Testis (tissue), 3 donors: ENCODE results near the gene PLET1. TPM values are rescaled to one million over a fixed set of nuclear protein-coding genes. Genes with fewer than 3 reads are reported as not detected.

Source experiments
- DNase-seq: peaks from one replicate; pipeline ENCODE4 v3.0.0-alpha.2; 2019
- H3K27ac ChIP-seq, 2 donors: fragments of 200-600 bp; sonication (generic); one replicate each; pipeline ENCODE4 v1.5.1; 2019
- H3K27me3 ChIP-seq: fragments of 200-600 bp; sonication (generic); one replicate; pipeline ENCODE4 v1.5.1; 2019
- H3K36me3 ChIP-seq: fragments of 200-600 bp; sonication (generic); one replicate; pipeline ENCODE4 v1.5.1; 2017; ENCODE audit warnings: low read depth; ENCODE audit errors: missing control alignments
- H3K4me1 ChIP-seq: fragments of 200-600 bp; sonication (generic); one replicate; pipeline ENCODE4 v1.5.1; 2019
- H3K4me3 ChIP-seq, 2 donors: fragments of 200-600 bp; sonication (generic); one replicate each; pipeline ENCODE4 v1.5.1; 2017 to 2019
- H3K9me3 ChIP-seq: fragments of 200-600 bp; sonication (generic); one replicate; pipeline ENCODE4 v1.5.1; 2017
- POLR2A ChIP-seq: fragments of 450-650 bp; IDR thresholded peaks from one replicate; pipeline ENCODE4 v1.6.1; 2017; ENCODE audit warnings: antibody characterized with exemption, mild to moderate bottlenecking, moderate library complexity
- WGBS, 2 donors: methylation state at CpG; one replicate each; pipeline ENCODE4 v1.1.5; 2018; 5-methylcytosine and 5-hydroxymethylcytosine counted together
- intact Hi-C: fragments of 100-400 bp; cut with DNase I; formaldehyde crosslinking; loops from one replicate; pipeline ENCODE4 v1.15.1; 2023; ENCODE audit warnings: low total_unique reads
- polyA plus RNA-seq: library from polyadenylated mRNA; stranded (reverse); fragments of 350-450 nt; fragmentation: Illumina TruSeq; extraction: RNeasy Lipid Tissue Mini Kit (QIAGEN cat#74804); gene quantifications from one replicate; pipeline ENCODE4 v1.2.3, GENCODE V29; 2014; ENCODE audit warnings: low read depth, low replicate concordance; ENCODE audit not compliant: insufficient read depth
- total RNA-seq, 2 donors: library from RNA; depleted of rRNA; stranded (reverse); fragments of >200 nt; gene quantifications; one replicate each; pipeline ENCODE4 v1.2.3, GENCODE V29; 2016
- TF ChIP-seq, protein P1 (sequence below), 3 experiments: fragments of 450-650 bp in 2 of 3; fragments of 200-600 bp in 1 of 3; sonication (generic) in 1 of 3; IDR thresholded peaks; one replicate each; pipeline ENCODE4 v1.5.1; 2016 to 2019; ENCODE audit warnings: antibody characterized with exemption in 3 of 3, mild to moderate bottlenecking in 2 of 3, moderate library complexity in 1 of 3

Gene PLET1
- total and polyA plus RNA-seq, 3 donors from 2014 or later = not detected

DNA sequence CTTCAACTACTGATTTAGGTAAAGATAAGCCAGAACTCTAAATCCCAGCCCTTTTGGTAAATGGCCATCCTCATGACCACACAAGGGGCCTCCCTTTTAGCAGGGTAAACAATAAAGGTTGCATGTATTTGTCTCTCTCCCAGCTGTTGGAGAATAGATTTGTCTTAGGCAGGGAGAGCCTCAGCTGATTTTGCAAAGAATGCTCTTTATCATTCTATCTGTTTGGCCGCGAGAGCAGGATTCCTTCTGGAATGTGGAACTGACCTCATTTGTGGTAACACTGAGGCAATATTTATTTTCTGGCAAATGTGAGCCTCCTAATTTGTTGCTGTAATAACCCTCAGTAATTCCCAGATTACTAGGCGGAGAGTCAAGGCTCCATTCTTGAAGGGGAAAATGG is 19.2 kb downstream of the PLET1 start:
- no peak for DNase-seq
- no peak overlapping the region for H3K27ac ChIP-seq
- H3K36me3 ChIP-seq = no peaks in the 10 kb centered on the region
- intact Hi-C loops = no loop called here
- TF ChIP-seq, protein P1, sequence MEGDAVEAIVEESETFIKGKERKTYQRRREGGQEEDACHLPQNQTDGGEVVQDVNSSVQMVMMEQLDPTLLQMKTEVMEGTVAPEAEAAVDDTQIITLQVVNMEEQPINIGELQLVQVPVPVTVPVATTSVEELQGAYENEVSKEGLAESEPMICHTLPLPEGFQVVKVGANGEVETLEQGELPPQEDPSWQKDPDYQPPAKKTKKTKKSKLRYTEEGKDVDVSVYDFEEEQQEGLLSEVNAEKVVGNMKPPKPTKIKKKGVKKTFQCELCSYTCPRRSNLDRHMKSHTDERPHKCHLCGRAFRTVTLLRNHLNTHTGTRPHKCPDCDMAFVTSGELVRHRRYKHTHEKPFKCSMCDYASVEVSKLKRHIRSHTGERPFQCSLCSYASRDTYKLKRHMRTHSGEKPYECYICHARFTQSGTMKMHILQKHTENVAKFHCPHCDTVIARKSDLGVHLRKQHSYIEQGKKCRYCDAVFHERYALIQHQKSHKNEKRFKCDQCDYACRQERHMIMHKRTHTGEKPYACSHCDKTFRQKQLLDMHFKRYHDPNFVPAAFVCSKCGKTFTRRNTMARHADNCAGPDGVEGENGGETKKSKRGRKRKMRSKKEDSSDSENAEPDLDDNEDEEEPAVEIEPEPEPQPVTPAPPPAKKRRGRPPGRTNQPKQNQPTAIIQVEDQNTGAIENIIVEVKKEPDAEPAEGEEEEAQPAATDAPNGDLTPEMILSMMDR (IDR thresholded peaks at IDR 0.05) = no peak
- TF ChIP-seq POLR2A = no peak
- 66 to 72% methylated on average over 3 of the region's 3 CpGs for WGBS, 2 donors
- H3K27me3 ChIP-seq = no peaks in the 10 kb centered on the region
- no peaks in the 10 kb centered on the region for H3K9me3 ChIP-seq
- H3K4me1 ChIP-seq = no peaks in the 10 kb centered on the region
- H3K4me3 ChIP-seq = no peak overlapping the region

DNA sequence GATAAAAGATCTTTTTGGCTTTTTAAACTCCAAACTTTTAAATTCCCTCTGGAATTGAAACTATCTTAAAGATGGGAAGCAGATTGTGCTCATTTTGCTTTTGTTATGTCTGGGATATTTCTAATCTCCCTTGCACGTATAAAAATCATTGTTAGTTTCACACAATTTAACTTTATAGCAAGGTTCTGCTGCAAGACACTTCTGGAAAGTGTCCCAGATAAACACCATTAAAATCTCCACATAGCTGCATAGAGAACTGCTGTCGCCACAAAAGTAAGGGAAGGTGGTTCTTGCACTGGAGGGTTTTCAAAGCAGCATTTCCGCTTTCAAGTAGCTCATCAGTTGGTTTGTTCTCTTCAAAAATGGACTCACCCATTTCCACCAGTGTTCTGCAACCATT is 22.6 kb downstream of the PLET1 start:
- no peaks in the 10 kb centered on the region for H3K27me3 ChIP-seq
- H3K9me3 ChIP-seq = no peaks in the 10 kb centered on the region
- H3K36me3 ChIP-seq = peaks cover 6% of the 10 kb centered on the region
- DNase-seq = no peak
- intact Hi-C loops = no loop called here
- WGBS, 2 donors = 85 to 86% methylated on average over 3 of the region's 3 CpGs
- TF ChIP-seq, protein P1 (IDR thresholded peaks at IDR 0.05) = no peak
- TF ChIP-seq POLR2A = no peak
- H3K4me3 ChIP-seq = no peak overlapping the region
- no peaks in the 10 kb centered on the region for H3K4me1 ChIP-seq
- no peak overlapping the region for H3K27ac ChIP-seq

DNA sequence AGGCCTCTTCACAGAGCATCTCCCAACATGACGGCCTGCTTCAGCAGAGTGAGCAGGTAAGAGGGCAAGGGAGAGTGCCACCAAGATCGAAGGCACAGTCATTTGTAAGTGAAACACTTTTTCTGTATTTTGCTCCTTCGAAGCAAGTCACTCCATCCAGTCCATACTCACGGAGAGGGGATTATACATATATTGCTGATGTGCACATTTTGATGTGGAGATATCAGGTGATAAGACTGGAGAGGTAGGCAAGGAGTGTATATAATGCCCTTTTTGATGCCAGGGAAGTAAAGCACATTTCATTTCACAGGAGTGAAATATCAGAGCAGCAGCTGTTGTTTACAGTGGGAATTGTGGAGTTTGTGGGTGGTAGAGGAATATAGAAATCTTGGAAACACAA is 23.2 kb downstream of the PLET1 start:
- H3K4me3 ChIP-seq = no peak overlapping the region
- no peaks in the 10 kb centered on the region for H3K9me3 ChIP-seq
- 91 to 97% methylated on average over 4 of the region's 4 CpGs for WGBS, 2 donors
- no peak overlapping the region for H3K27ac ChIP-seq
- TF ChIP-seq POLR2A = no peak
- TF ChIP-seq, protein P1 (IDR thresholded peaks at IDR 0.05) = no peak
- H3K27me3 ChIP-seq = no peaks in the 10 kb centered on the region
- H3K36me3 ChIP-seq = peaks cover 6% of the 10 kb centered on the region
- H3K4me1 ChIP-seq = no peaks in the 10 kb centered on the region
- intact Hi-C loops = no loop called here
- no peak for DNase-seq

DNA sequence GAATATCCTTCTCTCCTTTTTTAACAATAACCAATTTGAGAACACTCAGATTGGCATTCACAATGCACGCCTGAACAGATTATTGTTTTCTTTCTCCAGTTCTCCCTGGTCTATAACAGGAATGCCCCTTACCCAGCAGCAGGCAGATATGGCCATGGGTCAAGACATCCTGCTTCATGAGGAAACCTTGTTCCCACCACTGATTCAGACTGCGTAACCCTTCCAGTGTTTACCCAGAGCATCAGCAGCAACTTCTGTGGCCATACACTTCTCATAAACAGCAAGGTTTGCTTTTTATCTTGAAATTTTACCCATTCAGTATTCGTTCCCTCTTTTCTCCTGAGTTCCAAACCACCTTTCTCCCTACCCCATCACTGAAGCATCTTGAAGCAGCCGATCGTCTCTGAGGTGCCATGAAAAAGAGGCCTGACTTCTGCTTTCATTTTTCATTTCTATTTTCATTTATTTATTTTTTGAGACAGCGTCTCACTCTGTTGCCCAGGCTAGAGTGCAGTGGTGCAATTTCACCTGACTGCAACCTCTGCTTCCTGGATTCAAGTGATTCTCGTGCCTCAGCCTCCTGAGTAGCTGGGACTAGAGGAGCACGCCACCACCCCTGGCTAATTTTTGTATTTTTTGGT is 24.8 kb downstream of the PLET1 start:
- H3K9me3 ChIP-seq = no peaks in the 10 kb centered on the region
- no peak overlapping the region for H3K27ac ChIP-seq
- H3K4me1 ChIP-seq = no peaks in the 10 kb centered on the region
- no peaks in the 10 kb centered on the region for H3K27me3 ChIP-seq
- DNase-seq = no peak
- no peak overlapping the region for H3K4me3 ChIP-seq
- peaks cover 6% of the 10 kb centered on the region for H3K36me3 ChIP-seq
- intact Hi-C loops = no loop called here
- 94 to 96% methylated on average over 8 of the region's 8 CpGs for WGBS, 2 donors
- TF ChIP-seq, protein P1 (IDR thresholded peaks at IDR 0.05) = no peak
- no peak for TF ChIP-seq POLR2A

DNA sequence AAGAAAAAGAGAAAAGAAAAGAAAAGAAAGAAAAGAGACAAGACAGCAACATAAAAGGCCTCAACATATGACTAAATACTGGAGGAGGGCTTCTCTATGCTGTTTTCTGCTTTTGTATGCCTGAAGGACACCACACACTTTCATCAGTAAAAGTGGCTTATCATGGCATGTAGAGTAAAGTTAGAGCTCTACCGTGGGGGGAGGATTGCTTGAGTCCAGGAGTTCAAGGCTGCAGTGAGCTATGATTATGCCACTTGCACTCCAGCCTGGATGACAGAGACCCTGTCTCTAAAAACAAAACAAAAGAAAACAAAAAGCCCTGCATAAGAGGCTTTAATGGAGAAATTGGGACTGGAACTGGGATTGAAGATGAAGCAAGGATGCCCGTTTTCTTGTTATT is 28.7 kb downstream of the PLET1 start:
- DNase-seq = no peak
- TF ChIP-seq POLR2A = no peak
- TF ChIP-seq, protein P1 (IDR thresholded peaks at IDR 0.05) = no peak
- H3K27ac ChIP-seq = no peak overlapping the region
- intact Hi-C loops = no loop called here
- H3K27me3 ChIP-seq = no peaks in the 10 kb centered on the region
- H3K4me3 ChIP-seq = no peak overlapping the region
- 61 to 67% methylated on average over 2 of the region's 2 CpGs for WGBS, 2 donors
- no peaks in the 10 kb centered on the region for H3K9me3 ChIP-seq
- peaks cover 7% of the 10 kb centered on the region for H3K4me1 ChIP-seq
- peaks cover 6% of the 10 kb centered on the region for H3K36me3 ChIP-seq
